ENCODE data around the gene ATP6V1D.
"Not testable (repeated sequence)": the region's sequence is repeated elsewhere in the genome, so short reads cannot be mapped to it uniquely, and the experiment has no call there.

- TF ChIP-seq CTCF (IDR thresholded peaks at IDR 0.05 in 8 of 11, conservative IDR thresholded peaks at IDR 0.05 in 3 of 11); POLR2A (IDR thresholded peaks at IDR 0.05): not testable (repeated sequence)
Observed at GRCh38 chr14:67408122-67408801, 48.7 kb upstream of the ATP6V1D start.

All from spleen (tissue), 7 donors.